Measurements from ENCODE around the gene YWHAH. TPM values are rescaled to one million over a fixed set of nuclear protein-coding genes. Genes with fewer than 3 reads are reported as not detected.

YWHAH gene
- polyA plus RNA-seq, 3 donors = 59.5 to 136 (median 132) TPM

DNA sequence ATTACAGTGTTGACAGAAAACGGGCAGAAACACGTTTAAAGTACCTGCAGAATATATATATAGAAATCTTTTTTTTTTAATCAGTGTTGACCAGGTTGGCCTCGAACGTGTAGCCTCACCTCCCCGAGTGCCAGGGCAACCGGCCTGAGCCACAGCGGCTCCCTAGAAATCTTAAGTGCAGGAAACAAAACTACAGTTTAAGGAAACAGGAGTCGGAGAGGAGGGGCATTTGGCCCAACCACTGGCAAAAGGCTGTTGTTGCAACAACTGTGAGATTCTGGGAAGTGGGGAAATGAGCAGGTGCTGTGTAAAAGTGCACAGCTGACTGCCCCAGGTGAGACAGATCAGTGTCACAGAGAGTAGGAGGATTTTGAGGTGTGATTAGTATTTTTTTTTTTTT, 3.7 kb downstream of the YWHAH start:
- Histone ChIP-seq H3K9me3 (replicated peaks in 1 of 2; ENCODE audit: control insufficient read depth in 1 of 2, insufficient read depth in 1 of 2, low read length in 2 of 2) (no peaks in the 10 kb centered on the region), H3K27ac (ENCODE audit: low read depth in 1 of 2, low read length in 2 of 2) (peak overlapping the region in 1 of 2 donors; percentile 60), H2AFZ (ENCODE audit: insufficient read depth, low read depth, low read length, poor library complexity, severe bottlenecking) (no peak overlapping the region), H4K20me1 (ENCODE audit: insufficient read depth, low read length) (peaks cover 80% of the 10 kb centered on the region), H3K4me2 (replicated peaks; ENCODE audit: extremely low read depth, low read length, poor library complexity, severe bottlenecking) (no peak overlapping the region), H3K9ac (ENCODE audit: insufficient read depth, low read length, poor library complexity, severe bottlenecking) (no peak overlapping the region), H3K27me3 (ENCODE audit: control insufficient read depth in 2 of 2, insufficient read depth in 2 of 2, low read length in 2 of 2) (no peaks in the 10 kb centered on the region), H3K79me2 (ENCODE audit: insufficient read depth, low read length) (peaks cover 85% of the 10 kb centered on the region), H3K4me3 (replicated peaks in 1 of 3; ENCODE audit: low read depth in 2 of 3, low read length in 3 of 3) (no peak overlapping the region), H3K4me1 (ENCODE audit: control insufficient read depth in 1 of 2, insufficient read depth in 2 of 2, low read length in 2 of 2) (peaks cover 36 to 50% of the 10 kb centered on the region in 2 donors), H3K36me3 (replicated peaks in 1 of 2; ENCODE audit: control insufficient read depth in 1 of 2, insufficient read depth in 2 of 2, low read length in 2 of 2) (peaks cover 18 to 54% of the 10 kb centered on the region in 2 donors)
- peaks cover 44% of the 10 kb centered on the region for H3K4me1 Mint-ChIP-seq
- H3K27ac Mint-ChIP-seq = peak overlapping the region in 5 of 7 donors; percentile 20 to 88 (median 71)
- no peaks in the 10 kb centered on the region for H3K27me3 Mint-ChIP-seq (ENCODE audit: low read depth in 3 of 3)
- peaks cover 22 to 41% of the 10 kb centered on the region in 2 donors for H3K36me3 Mint-ChIP-seq
- H3K9me3 Mint-ChIP-seq = no peaks in the 10 kb centered on the region
- no peak overlapping the region for H3K4me3 Mint-ChIP-seq
- DNase-seq = no peak
- intact Hi-C loops (cut with micrococcal nuclease) = loop anchor here (10.0 kb wide), 3 partner anchors 193 to 313 kb away; partner anchors contain the start of genes PISD (in 2 of the 2), DEPDC5 (in 1 of the 2) and PRR14L (in 1 of the 2)
- no peak for TF ChIP-seq CTCF (IDR thresholded peaks at IDR 0.05)
- WGBS (ENCODE audit: insufficient coverage) = 4% methylated on average over 5 of the region's 8 CpGs

DNA sequence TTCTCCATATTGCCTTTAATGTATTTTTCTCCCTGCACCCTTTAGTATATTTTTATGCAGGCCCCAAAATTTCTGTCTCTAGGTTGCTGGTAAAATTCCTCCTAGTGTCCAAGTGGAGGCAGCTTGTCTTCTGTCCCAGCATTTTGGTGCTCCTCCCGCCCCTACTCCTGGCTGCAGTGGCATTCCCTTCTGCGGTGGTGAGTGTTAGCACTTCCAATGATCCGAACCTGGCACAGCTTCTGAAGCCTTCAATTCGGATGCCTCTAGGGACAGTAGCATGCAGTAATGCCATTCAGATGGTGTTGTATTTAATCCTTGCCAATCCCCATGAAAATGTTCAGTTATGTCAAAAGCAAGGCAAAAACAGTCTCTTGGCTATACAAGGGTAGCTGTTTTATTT, 5.9 kb downstream of the YWHAH start:
- no peak overlapping the region for H2AFZ ChIP-seq (ENCODE audit: insufficient read depth, low read depth, low read length, poor library complexity, severe bottlenecking)
- 100% methylated on average over 1 of the region's 4 CpGs for WGBS (ENCODE audit: insufficient coverage)
- peak overlapping the region in 3 of 7 donors; percentile 41 to 88 (median 63) for H3K27ac Mint-ChIP-seq
- DNase-seq = no peak
- H3K4me3 ChIP-seq (replicated peaks in 1 of 3; ENCODE audit: low read depth in 2 of 3, low read length in 3 of 3) = no peak overlapping the region
- no peaks in the 10 kb centered on the region for H3K9me3 Mint-ChIP-seq
- peaks cover 100% of the 10 kb centered on the region for H3K79me2 ChIP-seq (ENCODE audit: insufficient read depth, low read length)
- H3K9me3 ChIP-seq (replicated peaks in 1 of 2; ENCODE audit: control insufficient read depth in 1 of 2, insufficient read depth in 1 of 2, low read length in 2 of 2) = no peaks in the 10 kb centered on the region
- H3K36me3 Mint-ChIP-seq = peaks cover 27 to 52% of the 10 kb centered on the region in 2 donors
- intact Hi-C loops (cut with micrococcal nuclease) = loop anchor here (5.0 kb wide), 1 partner anchor 33 kb away; no protein-coding TSS in a partner anchor
- H3K4me1 Mint-ChIP-seq = peaks cover 58% of the 10 kb centered on the region
- H3K9ac ChIP-seq (ENCODE audit: insufficient read depth, low read length, poor library complexity, severe bottlenecking) = no peak overlapping the region
- H3K27me3 Mint-ChIP-seq (ENCODE audit: low read depth in 3 of 3) = no peaks in the 10 kb centered on the region
- H3K27ac ChIP-seq (ENCODE audit: low read depth in 1 of 2, low read length in 2 of 2) = peak overlapping the region in 1 of 2 donors; percentile 53
- peaks cover 18 to 64% of the 10 kb centered on the region in 2 donors for H3K36me3 ChIP-seq (replicated peaks in 1 of 2; ENCODE audit: control insufficient read depth in 1 of 2, insufficient read depth in 2 of 2, low read length in 2 of 2)
- no peak overlapping the region for H3K4me2 ChIP-seq (replicated peaks; ENCODE audit: extremely low read depth, low read length, poor library complexity, severe bottlenecking)
- H4K20me1 ChIP-seq (ENCODE audit: insufficient read depth, low read length) = peaks cover 99% of the 10 kb centered on the region
- no peak overlapping the region for H3K4me3 Mint-ChIP-seq
- peaks cover 41 to 56% of the 10 kb centered on the region in 2 donors for H3K4me1 ChIP-seq (ENCODE audit: control insufficient read depth in 1 of 2, insufficient read depth in 2 of 2, low read length in 2 of 2)
- H3K27me3 ChIP-seq (ENCODE audit: control insufficient read depth in 2 of 2, insufficient read depth in 2 of 2, low read length in 2 of 2) = no peaks in the 10 kb centered on the region
- TF ChIP-seq CTCF (IDR thresholded peaks at IDR 0.05) = no peak

All from CD14-positive monocyte (primary cell).